Activated naive CD4-positive, alpha-beta T cell treated with anti-CD3 and anti-CD28 coated beads, Interleukin-2, amount 10 ng/mL, durations not matched to agents 7 days and 5 days (primary cell): ENCODE results near the gene INMT.
"Not testable (repeated sequence)": the region's sequence is repeated elsewhere in the genome, so short reads cannot be mapped to it uniquely, and the experiment has no call there.

Experiments used
- CTCF ChIA-PET: fragments of 350-600 bp; sonication (Branson Sonifier 250); formaldehyde crosslinking; loops from one replicate; lab custom pipeline; 2021; ENCODE audit warnings: antibody characterized with exemption; lab: Charles Lee
- DNase-seq: peaks from one replicate; pipeline ENCODE4 v3.0.0-alpha.2; 2020
- H3K27ac Mint-ChIP-seq: one replicate; pipeline ENCODE4 v1.8.0; 2021; ENCODE audit warnings: mild to moderate bottlenecking, moderate library complexity, mixed read lengths
- H3K27me3 Mint-ChIP-seq: one replicate; pipeline ENCODE4 v1.8.0; 2021; ENCODE audit warnings: mild to moderate bottlenecking, mixed read lengths
- H3K36me3 Mint-ChIP-seq: one replicate; pipeline ENCODE4 v1.8.0; 2021; ENCODE audit warnings: mixed read lengths
- H3K4me1 Mint-ChIP-seq: one replicate; pipeline ENCODE4 v1.8.0; 2021; ENCODE audit warnings: mixed read lengths
- H3K4me3 Mint-ChIP-seq: one replicate; pipeline ENCODE4 v1.8.0; 2021; ENCODE audit warnings: mild to moderate bottlenecking, moderate library complexity, mixed read lengths
- H3K9me3 Mint-ChIP-seq: one replicate; pipeline ENCODE4 v1.8.0; 2021; ENCODE audit warnings: mixed read lengths

INMT gene

DNA sequence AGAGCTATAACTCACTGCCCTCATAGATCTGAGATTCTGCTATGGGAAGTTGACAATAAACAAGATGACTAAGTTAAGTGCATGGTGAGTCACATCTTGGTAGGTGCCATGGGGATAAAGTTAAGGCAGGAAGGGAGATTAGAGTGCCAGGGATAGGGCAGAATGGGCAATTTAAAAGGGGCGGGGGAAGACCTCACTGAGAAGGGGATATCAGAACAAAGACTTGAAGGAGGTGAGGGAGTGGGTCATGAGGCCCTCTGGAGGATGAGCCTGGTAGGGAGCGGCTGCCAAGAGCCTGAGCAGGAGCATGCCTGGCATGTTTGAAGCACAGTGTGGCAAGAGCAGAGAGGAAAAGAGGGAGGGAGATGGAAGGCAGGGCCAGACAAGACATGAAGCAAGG is 34.8 kb upstream of the INMT start:
- Mint-ChIP-seq H3K4me3 (no peak overlapping the region), H3K4me1 (no peaks in the 10 kb centered on the region), H3K36me3 (peaks cover 32% of the 10 kb centered on the region), H3K9me3 (peaks cover 40% of the 10 kb centered on the region), H3K27me3 (no peaks in the 10 kb centered on the region), H3K27ac (no peak overlapping the region)
- CTCF ChIA-PET = interaction anchor here (2.0 kb wide), 1 partner anchor 15 kb away, joined by 6 read pairs; no protein-coding TSS in a partner anchor
- DNase-seq = no peak

DNA sequence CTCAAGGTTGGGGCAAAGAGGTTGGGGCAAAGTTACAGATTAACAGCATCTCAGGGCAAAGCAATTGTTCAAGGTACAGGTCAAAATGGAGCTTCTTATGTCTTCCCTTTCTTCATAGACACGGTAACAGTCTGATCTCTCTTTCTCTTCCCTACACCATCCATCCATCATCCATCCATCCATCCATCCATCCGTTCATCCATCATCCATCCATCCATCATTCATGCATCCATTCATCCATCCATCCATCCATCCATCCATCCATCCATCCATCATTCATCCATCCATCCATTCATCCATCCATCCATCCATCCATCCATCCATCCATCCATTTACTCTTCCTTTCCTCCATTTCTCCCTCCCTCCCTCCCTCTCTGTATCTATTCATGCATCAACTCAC is 32.5 kb upstream of the INMT start:
- CTCF ChIA-PET = not testable (repeated sequence)

DNA sequence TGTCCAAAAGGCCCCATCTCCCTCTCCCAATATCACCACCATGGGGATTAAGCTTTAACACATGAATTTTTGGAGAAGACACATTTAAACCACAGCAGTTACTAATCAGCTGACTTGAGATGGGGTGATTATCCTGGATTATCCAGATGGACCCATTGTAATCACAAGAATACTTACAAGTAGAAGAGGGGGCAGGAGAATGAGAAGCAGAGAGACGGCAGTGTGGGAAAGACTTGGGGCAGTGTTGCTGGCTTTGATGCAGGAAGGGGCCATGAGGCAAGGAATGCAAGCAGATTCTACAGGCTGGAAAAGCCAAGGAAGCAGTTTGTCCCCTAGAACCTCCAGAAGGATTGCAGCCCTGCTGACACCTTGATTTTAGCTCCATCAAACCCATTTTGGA is 30.7 kb upstream of the INMT start:
- CTCF ChIA-PET = interaction anchor here (0.7 to 1.9 kb wide), 2 partner anchors 17 to 20 kb away, joined by 3 to 6 read pairs; no protein-coding TSS in a partner anchor
- Mint-ChIP-seq H3K27ac (no peak overlapping the region), H3K9me3 (peaks cover 40% of the 10 kb centered on the region), H3K27me3 (no peaks in the 10 kb centered on the region), H3K4me1 (peaks cover 25% of the 10 kb centered on the region), H3K4me3 (no peak overlapping the region), H3K36me3 (peaks cover 38% of the 10 kb centered on the region)
- no peak for DNase-seq

More for the DNA sequence above, 32.5 kb upstream of the INMT start:
- Mint-ChIP-seq H3K9me3 (peaks cover 40% of the 10 kb centered on the region), H3K36me3 (peaks cover 33% of the 10 kb centered on the region)
- H3K27ac Mint-ChIP-seq, DNase-seq, H3K4me1 Mint-ChIP-seq, H3K4me3 Mint-ChIP-seq, H3K27me3 Mint-ChIP-seq: not testable (repeated sequence)

DNA sequence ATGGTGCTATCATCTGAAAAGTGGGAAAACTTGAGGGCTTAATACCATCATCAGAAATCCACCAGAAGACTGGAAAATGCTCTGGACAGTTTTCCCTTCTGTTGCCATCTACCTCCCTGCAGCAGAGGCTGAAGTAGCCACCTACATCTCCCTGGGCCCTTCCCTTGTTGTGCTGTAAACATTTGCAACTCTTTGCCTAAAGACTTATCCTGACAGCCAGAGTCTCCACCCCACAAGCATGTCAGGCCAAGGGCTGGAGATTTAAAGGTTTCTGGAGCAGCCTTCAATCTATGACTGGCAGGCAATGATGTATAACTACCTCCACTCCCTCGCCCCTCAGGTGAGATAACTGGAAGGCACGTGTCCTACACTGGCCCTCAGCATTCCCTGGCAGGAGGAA is 29.7 kb upstream of the INMT start:
- Mint-ChIP-seq H3K27ac (no peak overlapping the region), H3K4me3 (no peak overlapping the region), H3K27me3 (no peaks in the 10 kb centered on the region), H3K4me1 (peaks cover 35% of the 10 kb centered on the region), H3K9me3 (peaks cover 36% of the 10 kb centered on the region), H3K36me3 (peaks cover 36% of the 10 kb centered on the region)
- no peak for DNase-seq
- CTCF ChIA-PET = interaction anchor here (1.2 kb wide), 1 partner anchor 18 kb away, joined by 5 read pairs; no protein-coding TSS in a partner anchor

DNA sequence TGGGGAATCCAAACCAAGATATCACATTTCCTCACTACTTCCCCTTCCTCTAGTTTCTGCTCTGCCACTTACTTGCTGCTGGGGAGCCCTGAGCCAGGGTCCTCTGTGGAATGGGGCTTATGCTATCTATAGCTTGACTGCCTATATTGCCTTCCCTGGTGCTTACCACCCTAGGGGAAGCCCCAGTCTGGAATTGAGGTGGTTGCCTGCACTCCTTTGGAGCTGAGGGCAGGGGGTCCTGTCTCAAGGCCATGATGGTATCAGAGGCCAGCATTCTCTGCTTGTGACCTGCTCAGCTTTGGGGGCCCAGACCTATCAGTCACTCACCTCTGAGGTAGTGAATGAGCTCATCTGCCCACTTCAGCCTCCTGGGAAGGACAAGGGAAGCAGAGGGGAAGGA is 29.3 kb upstream of the INMT start:
- no peak for DNase-seq
- no peaks in the 10 kb centered on the region for H3K27me3 Mint-ChIP-seq
- CTCF ChIA-PET = interaction anchor here (1.2 kb wide), 1 partner anchor 17 kb away, joined by 5 read pairs; no protein-coding TSS in a partner anchor

DNA sequence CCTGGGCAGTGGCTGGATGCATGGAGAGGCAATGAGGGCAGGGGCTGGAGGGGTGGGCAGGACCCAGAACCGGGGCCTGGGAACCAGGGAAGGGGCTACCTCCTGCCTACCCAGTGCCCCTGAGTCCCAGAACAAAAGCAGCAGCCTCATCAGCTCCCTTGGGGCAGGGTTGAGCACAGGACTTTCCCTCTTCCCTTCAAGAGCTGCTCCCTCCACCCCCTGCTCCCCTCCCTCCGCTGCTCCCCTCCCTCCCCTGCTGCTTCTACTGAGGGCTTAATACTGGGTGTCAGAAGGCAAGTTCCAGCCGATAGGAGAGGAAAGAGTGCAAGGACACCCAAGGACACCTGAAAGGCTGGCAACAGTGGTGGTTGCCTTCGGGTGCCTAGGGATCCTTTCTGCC is 28.2 kb upstream of the INMT start:
- Mint-ChIP-seq H3K4me1 (peaks cover 51% of the 10 kb centered on the region), H3K27me3 (no peaks in the 10 kb centered on the region), H3K27ac (no peak overlapping the region), H3K36me3 (peaks cover 23% of the 10 kb centered on the region), H3K4me3 (no peak overlapping the region), H3K9me3 (peaks cover 23% of the 10 kb centered on the region)
- no peak for DNase-seq
- CTCF ChIA-PET = no interaction called here

More for the DNA sequence above, 29.3 kb upstream of the INMT start:
- H3K9me3 Mint-ChIP-seq = peaks cover 33% of the 10 kb centered on the region
- H3K36me3 Mint-ChIP-seq = peaks cover 33% of the 10 kb centered on the region
- H3K27ac Mint-ChIP-seq = no peak overlapping the region
- no peak overlapping the region for H3K4me3 Mint-ChIP-seq
- peaks cover 40% of the 10 kb centered on the region for H3K4me1 Mint-ChIP-seq

DNA sequence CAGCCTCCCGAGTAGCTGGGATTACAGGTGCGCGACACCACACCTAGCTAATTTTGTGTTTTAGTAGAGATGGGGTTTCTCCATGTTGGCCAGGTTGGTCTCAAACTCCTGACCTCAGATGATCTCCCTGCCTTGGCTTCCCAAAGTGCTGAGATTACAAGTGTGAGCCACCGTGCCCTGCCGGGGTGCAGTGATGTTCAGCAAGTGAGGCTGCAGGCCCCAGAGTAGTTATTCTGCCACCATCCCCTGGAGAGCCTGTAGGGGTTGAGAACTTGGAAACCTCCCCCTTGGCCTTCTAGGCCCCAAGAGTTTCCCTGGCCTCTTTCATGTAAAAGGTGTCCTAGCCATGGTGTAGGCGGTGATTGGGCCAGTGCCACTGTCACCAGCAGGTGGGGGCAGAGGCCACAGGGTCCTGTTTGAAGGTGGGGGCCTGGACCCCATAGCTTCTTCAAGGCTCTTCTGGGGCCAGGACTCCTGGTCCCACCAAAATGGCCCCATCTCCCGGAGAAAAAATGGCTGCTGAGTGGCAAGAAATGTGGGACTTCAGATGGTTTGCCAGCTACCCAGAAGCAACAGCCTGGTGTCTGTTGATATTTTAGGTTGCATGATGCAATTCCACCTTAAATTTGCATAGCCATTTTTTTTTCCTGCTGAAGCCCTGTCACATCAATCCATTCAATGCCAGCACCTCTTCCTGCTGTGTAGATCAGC is 25.5 kb upstream of the INMT start:
- H3K4me3 Mint-ChIP-seq = peak overlapping the region; percentile 81
- H3K27me3 Mint-ChIP-seq = peaks cover 7% of the 10 kb centered on the region
- peaks cover 9% of the 10 kb centered on the region for H3K36me3 Mint-ChIP-seq
- CTCF ChIA-PET = interaction anchor here (0.7 to 3.4 kb wide), 4 partner anchors 13 to 439 kb away, joined by 3 to 41 read pairs (median 3); no protein-coding TSS in a partner anchor
- H3K9me3 Mint-ChIP-seq = peaks cover under 1% of the 10 kb centered on the region
- H3K4me1 Mint-ChIP-seq = peaks cover 68% of the 10 kb centered on the region
- peak; percentile 57 for DNase-seq
- H3K27ac Mint-ChIP-seq = peak overlapping the region; percentile 99

DNA sequence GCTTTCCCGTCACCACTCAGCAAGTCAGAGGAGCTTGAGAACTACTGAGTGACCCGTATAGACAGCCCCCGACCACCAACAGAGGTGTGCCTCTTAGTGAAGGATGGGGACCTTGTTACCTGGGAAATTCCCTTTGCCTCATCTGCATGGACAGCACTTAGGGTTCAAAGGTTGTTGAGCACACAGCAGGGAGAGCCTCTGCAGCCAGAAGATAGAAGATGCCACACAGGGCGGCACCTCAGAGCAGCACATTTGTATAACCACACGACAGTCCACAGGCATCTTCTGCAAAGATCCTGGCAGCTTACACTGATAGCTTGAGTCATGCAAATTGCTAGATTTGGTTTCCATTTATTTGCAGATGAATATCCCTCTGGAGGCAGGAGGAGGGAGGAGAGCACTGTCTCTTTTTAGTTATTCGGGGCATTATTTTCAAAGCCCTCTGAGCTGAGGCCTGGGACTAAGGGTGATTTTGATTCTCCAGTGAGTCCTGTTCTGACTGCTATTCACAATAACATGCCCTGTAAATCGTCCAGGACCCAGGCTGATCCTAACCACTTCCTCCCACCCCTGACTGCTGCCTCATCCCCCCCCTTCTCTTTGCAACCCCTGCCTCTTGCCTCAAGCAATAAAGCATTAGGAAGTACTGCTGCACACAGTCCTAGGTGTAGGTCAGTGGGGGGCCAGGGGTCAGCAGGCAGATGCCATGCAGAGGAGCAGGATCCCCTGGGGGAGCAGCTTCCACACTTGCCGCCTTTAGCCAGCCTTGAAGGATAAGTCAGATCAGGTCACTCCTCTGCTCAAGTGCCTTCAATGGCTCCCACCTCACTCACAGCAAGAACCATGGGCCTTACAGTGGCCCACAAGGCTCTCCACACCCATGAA is 24.6 kb upstream of the INMT start:
- peak overlapping the region; percentile 81 for H3K4me3 Mint-ChIP-seq

DNA sequence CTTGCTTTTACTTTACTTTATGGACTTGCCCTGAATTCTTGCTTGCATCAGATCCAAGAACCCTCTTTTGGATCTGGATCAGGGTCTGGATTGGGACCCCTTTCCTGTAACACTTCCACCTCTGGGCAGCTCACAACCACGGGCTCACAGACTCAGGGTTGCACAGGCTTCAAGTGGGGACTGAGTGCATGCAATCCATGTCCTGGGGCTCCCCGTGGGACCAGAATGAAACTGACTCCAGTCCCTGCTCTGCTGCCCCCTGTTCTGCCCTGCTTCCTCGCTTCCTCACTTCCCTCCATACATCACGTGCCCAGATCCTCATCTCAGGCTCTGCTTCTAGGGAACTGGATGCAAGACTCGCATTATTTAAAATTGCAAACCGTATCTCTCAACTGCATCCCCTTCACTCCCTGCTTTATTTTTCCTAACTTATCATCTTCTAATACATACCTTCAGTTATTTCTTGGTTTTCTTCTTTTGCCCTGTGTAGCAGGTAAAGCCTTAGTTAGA is 23.3 kb upstream of the INMT start:
- Mint-ChIP-seq H3K9me3 (no peaks in the 10 kb centered on the region), H3K27ac (peak overlapping the region; percentile 99), H3K4me3 (no peak overlapping the region), H3K4me1 (peaks cover 71% of the 10 kb centered on the region), H3K27me3 (peaks cover 18% of the 10 kb centered on the region), H3K36me3 (peaks cover 9% of the 10 kb centered on the region)
- no peak for DNase-seq
- CTCF ChIA-PET = interaction anchor here (3.3 kb wide), 1 partner anchor 11 kb away, joined by 14 read pairs; no protein-coding TSS in a partner anchor

More for the DNA sequence above, 24.6 kb upstream of the INMT start:
- H3K27ac Mint-ChIP-seq = peak overlapping the region; percentile 99
- peaks cover 9% of the 10 kb centered on the region for H3K36me3 Mint-ChIP-seq
- DNase-seq = peak; percentile 80
- no peaks in the 10 kb centered on the region for H3K9me3 Mint-ChIP-seq
- peaks cover 12% of the 10 kb centered on the region for H3K27me3 Mint-ChIP-seq
- CTCF ChIA-PET = interaction anchor here (0.8 to 3.4 kb wide), 3 partner anchors 12 to 18 kb away, joined by 3 to 41 read pairs (median 3); no protein-coding TSS in a partner anchor
- peaks cover 75% of the 10 kb centered on the region for H3K4me1 Mint-ChIP-seq

DNA sequence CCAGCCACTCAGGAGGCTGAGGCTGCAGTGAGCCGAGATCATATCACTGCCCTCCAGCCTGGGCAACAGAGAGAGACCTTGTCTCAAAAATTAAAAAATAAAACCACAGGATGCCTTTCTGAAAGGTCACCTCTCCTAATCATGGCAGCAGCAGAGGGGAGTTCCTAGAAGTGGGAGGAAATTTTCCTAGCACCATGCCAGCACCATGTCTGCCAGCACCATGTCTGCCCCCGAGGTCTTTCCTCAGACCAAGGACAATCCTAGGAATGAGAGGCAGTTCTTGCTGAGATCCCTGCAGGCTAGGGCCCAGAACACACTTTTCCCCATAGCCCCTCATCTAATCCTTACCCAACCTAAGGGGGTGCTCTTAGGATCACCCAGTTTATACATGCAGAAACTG is 22.3 kb upstream of the INMT start:
- peaks cover 19% of the 10 kb centered on the region for H3K27me3 Mint-ChIP-seq
- no peak overlapping the region for H3K4me3 Mint-ChIP-seq
- peaks cover 73% of the 10 kb centered on the region for H3K4me1 Mint-ChIP-seq
- no peak for DNase-seq
- H3K9me3 Mint-ChIP-seq = no peaks in the 10 kb centered on the region
- H3K27ac Mint-ChIP-seq = no peak overlapping the region
- CTCF ChIA-PET = interaction anchor here (1.0 to 3.3 kb wide), 3 partner anchors 10 to 27 kb away, joined by 3 to 14 read pairs (median 7); no protein-coding TSS in a partner anchor
- H3K36me3 Mint-ChIP-seq = peaks cover 6% of the 10 kb centered on the region

DNA sequence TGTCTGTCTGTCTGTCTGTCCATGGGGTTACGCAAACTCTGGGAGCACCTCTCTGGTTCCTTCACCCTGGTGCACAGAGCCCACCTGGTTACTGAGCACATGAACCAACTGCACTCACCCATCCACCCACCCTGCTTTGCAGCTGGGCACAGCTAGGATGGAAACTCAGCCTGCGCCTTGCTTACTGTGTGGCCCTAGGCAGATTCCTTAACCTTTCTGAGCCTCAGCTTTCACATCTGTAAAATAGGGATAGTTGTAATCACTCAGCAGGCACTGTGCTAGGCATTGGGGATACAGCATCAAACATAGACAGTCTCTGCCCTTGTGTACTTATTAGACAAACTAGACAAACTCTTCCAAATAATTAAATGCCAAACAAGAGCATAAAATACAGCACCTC is 21.8 kb upstream of the INMT start:
- Mint-ChIP-seq H3K4me3 (no peak overlapping the region), H3K4me1 (peaks cover 73% of the 10 kb centered on the region), H3K9me3 (no peaks in the 10 kb centered on the region), H3K27me3 (peaks cover 19% of the 10 kb centered on the region), H3K27ac (no peak overlapping the region), H3K36me3 (peaks cover 3% of the 10 kb centered on the region)
- CTCF ChIA-PET = interaction anchor here (1.0 to 3.3 kb wide), 3 partner anchors 10 to 28 kb away, joined by 3 to 14 read pairs (median 7); no protein-coding TSS in a partner anchor
- no peak for DNase-seq

DNA sequence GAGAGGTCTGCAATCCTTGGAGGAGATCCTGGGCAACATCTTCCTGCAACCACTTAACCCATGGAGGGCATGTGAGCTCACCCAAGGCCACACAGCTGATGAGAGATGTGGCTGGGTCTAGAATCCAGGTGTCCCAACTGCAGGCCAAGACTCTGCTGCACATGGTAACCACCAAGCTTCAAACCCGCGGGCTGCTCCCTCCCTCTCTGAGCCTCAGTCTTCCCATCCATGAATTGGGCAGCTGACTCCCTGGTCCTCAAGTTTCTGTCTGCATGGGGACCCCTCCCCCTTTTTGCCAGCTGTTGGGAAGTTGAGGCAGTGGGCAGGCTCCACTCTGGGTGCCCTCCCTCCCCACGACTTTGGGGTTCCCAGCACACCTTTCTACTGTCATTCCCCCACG is 20.9 kb upstream of the INMT start:
- Mint-ChIP-seq H3K27me3 (peaks cover 19% of the 10 kb centered on the region), H3K36me3 (peaks cover 3% of the 10 kb centered on the region), H3K9me3 (no peaks in the 10 kb centered on the region), H3K4me3 (no peak overlapping the region), H3K27ac (no peak overlapping the region), H3K4me1 (peaks cover 66% of the 10 kb centered on the region)
- CTCF ChIA-PET = interaction anchor here (1.0 to 3.3 kb wide), 3 partner anchors 9 to 29 kb away, joined by 3 to 14 read pairs (median 7); no protein-coding TSS in a partner anchor
- no peak for DNase-seq

DNA sequence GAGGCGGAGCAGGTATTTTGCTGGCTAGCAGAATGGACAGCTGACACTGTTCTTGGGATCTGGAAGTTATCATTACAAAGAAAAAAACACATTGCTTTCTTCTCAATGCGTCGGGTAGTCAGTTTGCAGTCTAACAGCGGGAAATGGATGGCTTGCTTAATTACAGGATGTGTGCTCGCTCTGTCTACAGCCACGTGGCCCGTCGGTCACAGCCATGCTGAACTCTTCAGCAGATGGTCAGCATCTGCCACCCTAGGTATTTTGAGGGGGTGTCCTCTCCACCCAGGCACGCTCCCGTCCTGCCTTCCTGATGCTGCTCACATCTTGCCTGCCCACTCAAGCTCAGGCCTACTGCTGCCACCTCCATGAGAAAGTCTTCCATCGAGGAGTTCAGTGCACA is 20.4 kb upstream of the INMT start:
- Mint-ChIP-seq H3K27ac (no peak overlapping the region), H3K36me3 (no peaks in the 10 kb centered on the region), H3K27me3 (peaks cover 19% of the 10 kb centered on the region), H3K4me1 (peaks cover 60% of the 10 kb centered on the region), H3K9me3 (no peaks in the 10 kb centered on the region), H3K4me3 (no peak overlapping the region)
- no peak for DNase-seq
- CTCF ChIA-PET = interaction anchor here (3.3 kb wide), 1 partner anchor 8 kb away, joined by 14 read pairs; no protein-coding TSS in a partner anchor
